ENCODE results near the gene MAGI2.
"Not testable (repeated sequence)": the region's sequence is repeated elsewhere in the genome, so short reads cannot be mapped to it uniquely, and the experiment has no call there.

The MAGI2 gene

GRCh38 chr7:79137942-79138341, 315.5 kb downstream of the MAGI2 start:
- FAIRE-seq, result no peak

- FAIRE-seq, result no peak
These were observed 320.5 kb downstream of the MAGI2 start for GRCh38 chr7:79132844-79133451.

- no peak for FAIRE-seq
These were observed 322.8 kb downstream of the MAGI2 start for GRCh38 chr7:79130715-79131114.

- FAIRE-seq, result no peak
These were observed 329.1 kb downstream of the MAGI2 start for GRCh38 chr7:79124331-79124730.

- no peak for FAIRE-seq
These were observed 335.3 kb downstream of the MAGI2 start for GRCh38 chr7:79118143-79118542.

GRCh38 chr7:79096361-79096805, 357.1 kb downstream of the MAGI2 start:
- FAIRE-seq, result no peak

GRCh38 chr7:79093421-79093820, 360.0 kb downstream of the MAGI2 start:
- FAIRE-seq, result no peak

GRCh38 chr7:79091661-79092060, 361.8 kb downstream of the MAGI2 start:
- no peak for FAIRE-seq

GRCh38 chr7:79091011-79091410, 362.5 kb downstream of the MAGI2 start:
- no peak for FAIRE-seq

GRCh38 chr7:79090543-79090942, 362.9 kb downstream of the MAGI2 start:
- no peak for FAIRE-seq

- FAIRE-seq, result no peak
These were observed 369.0 kb downstream of the MAGI2 start for GRCh38 chr7:79084423-79084822.

- no peak for FAIRE-seq
These were observed 373.4 kb downstream of the MAGI2 start for GRCh38 chr7:79079919-79080554.

GRCh38 chr7:79078273-79078672, 375.2 kb downstream of the MAGI2 start:
- no peak for FAIRE-seq

GRCh38 chr7:79071187-79071586, 382.3 kb downstream of the MAGI2 start:
- not testable (repeated sequence) for FAIRE-seq

- no peak for FAIRE-seq
These were observed 389.2 kb downstream of the MAGI2 start for GRCh38 chr7:79064187-79064823.

- FAIRE-seq, result no peak
These were observed 390.3 kb downstream of the MAGI2 start for GRCh38 chr7:79063019-79063698.

- no peak for FAIRE-seq
These were observed 393.0 kb downstream of the MAGI2 start for GRCh38 chr7:79060498-79060897.

GRCh38 chr7:79055722-79056415, 397.6 kb downstream of the MAGI2 start:
- FAIRE-seq, result no peak

GRCh38 chr7:79051915-79052314, 401.6 kb downstream of the MAGI2 start:
- no peak for FAIRE-seq

GRCh38 chr7:79050603-79051002, 402.9 kb downstream of the MAGI2 start:
- no peak for FAIRE-seq

GRCh38 chr7:79046061-79046460, 407.4 kb downstream of the MAGI2 start:
- FAIRE-seq, result no peak

GRCh38 chr7:79037001-79037400, 416.5 kb downstream of the MAGI2 start:
- no peak for FAIRE-seq

GRCh38 chr7:79036356-79036755, 417.1 kb downstream of the MAGI2 start:
- FAIRE-seq, result no peak
